HepG2 (cell line): Measurements from ENCODE around the gene CTDSP1. TPM values are rescaled to one million over a fixed set of nuclear protein-coding genes. Genes with fewer than 3 reads are reported as not detected.
A peak's percentile ranks its signal among the peaks of the same experiment; 100 is the strongest.

Experiments
- ATF7-NPFF ChIP-seq: sonication (generic); formaldehyde crosslinking; IDR thresholded peaks from 2 replicates; pipeline ENCODE4 v1.8.1; 2023; ENCODE audit warnings: mild to moderate bottlenecking, low read depth, missing genetic modification reagents, moderate library complexity
- KAT8 ChIP-seq: IDR thresholded peaks from 2 replicates; pipeline ENCODE4 v1.6.1; 2016; ENCODE audit warnings: missing genetic modification reagents, missing compliant biosample characterization
- LBX2 ChIP-seq: sonication (generic); formaldehyde crosslinking; IDR thresholded peaks from 2 replicates; pipeline ENCODE4 v1.5.0; 2020; ENCODE audit warnings: missing genetic modification reagents, mild to moderate bottlenecking, borderline replicate concordance
- MYPOP ChIP-seq: sonication (generic); formaldehyde crosslinking; IDR thresholded peaks from 2 replicates; pipeline ENCODE4 v1.8.1; 2023; ENCODE audit warnings: mild to moderate bottlenecking, moderate library complexity, missing genetic modification reagents
- NFE2 ChIP-seq: sonication (generic); formaldehyde crosslinking; IDR thresholded peaks from 2 replicates; pipeline ENCODE4 v1.4.0; 2020; ENCODE audit warnings: missing genetic modification reagents
- NR2F1 ChIP-seq, 2 experiments: fragments of 450-650 bp in 1 of 2; formaldehyde crosslinking in 1 of 2; IDR thresholded peaks; 2 replicates each; pipeline versions ENCODE4 v1.5.0 to v1.6.1; 2016 to 2020; ENCODE audit warnings: mild to moderate bottlenecking in 1 of 2, missing compliant biosample characterization in 1 of 2, missing genetic modification reagents in 1 of 2, moderate library complexity in 1 of 2
- PRDM4 ChIP-seq: sonication (generic); formaldehyde crosslinking; IDR thresholded peaks from 2 replicates; pipeline ENCODE4 v1.9.0; 2021; ENCODE audit warnings: missing genetic modification reagents, borderline replicate concordance
- PTBP1 ChIP-seq: fragments of 200-400 bp; formaldehyde crosslinking; IDR thresholded peaks from 2 replicates; pipeline ENCODE4 v1.6.1; 2018; ENCODE audit warnings: low read length, low read depth; ENCODE audit not compliant: poor library complexity, severe bottlenecking
- ZNF143 ChIP-seq: sonication (generic); formaldehyde crosslinking; IDR thresholded peaks from 2 replicates; pipeline ENCODE4 v1.4.0; 2020; ENCODE audit warnings: missing genetic modification reagents
- ZNF280B ChIP-seq: sonication (generic); formaldehyde crosslinking; IDR thresholded peaks from 2 replicates; pipeline ENCODE4 v1.5.0; 2020; ENCODE audit warnings: missing genetic modification reagents, mild to moderate bottlenecking, borderline replicate concordance
- ZNF282 ChIP-seq: fragments of 450-650 bp; IDR thresholded peaks from 2 replicates; pipeline ENCODE4 v1.6.1; 2018; ENCODE audit not compliant: partially characterized antibody
- ZNF44 ChIP-seq: sonication (generic); formaldehyde crosslinking; IDR thresholded peaks from 2 replicates; pipeline ENCODE4 v1.5.1; 2020; ENCODE audit warnings: mild to moderate bottlenecking, missing genetic modification reagents
- ZNF616 ChIP-seq: sonication (generic); formaldehyde crosslinking; IDR thresholded peaks from 2 replicates; pipeline ENCODE4 v1.5.0; 2020; ENCODE audit warnings: low read depth, mild to moderate bottlenecking, missing genetic modification reagents
- ZNF678 ChIP-seq: sonication (generic); formaldehyde crosslinking; IDR thresholded peaks from 2 replicates; pipeline ENCODE4 v1.4.0; 2020; ENCODE audit warnings: mild to moderate bottlenecking, missing genetic modification reagents
- polyA plus RNA-seq, 8 experiments: library from polyadenylated mRNA; depleted of rRNA in 3 of 8; stranded (reverse) in 7 of 8; unstranded in 1 of 8; fragments of >200 nt; fragmentation: Illumina TruSeq in 4 of 8; extraction: Trizol in 4 of 8; gene quantifications; 2 replicates each; pipeline versions ENCODE4 v1.2.1 to v1.2.3, GENCODE V29; 2011 to 2016; ENCODE audit warnings: low read depth in 4 of 8, missing spikeins in 1 of 8, mixed read lengths in 1 of 8; ENCODE audit not compliant: insufficient read depth in 1 of 8
- total RNA-seq, 5 experiments: library from RNA; depleted of rRNA; stranded (reverse); fragments of >200 nt; fragmentation: Illumina TruSeq; extraction: Trizol; gene quantifications; 2 replicates each; pipeline ENCODE4 v1.2.3, GENCODE V29; 2016; ENCODE audit warnings: low read depth in 1 of 5
- TF ChIP-seq, protein P1 (sequence below): sonication (generic); formaldehyde crosslinking; IDR thresholded peaks from 2 replicates; pipeline ENCODE4 v1.4.0; 2020; ENCODE audit warnings: missing genetic modification reagents
- TF ChIP-seq, protein P2 (sequence below): sonication (generic); formaldehyde crosslinking; IDR thresholded peaks from 2 replicates; pipeline ENCODE4 v1.5.1; 2020; ENCODE audit warnings: missing genetic modification reagents, mild to moderate bottlenecking, borderline replicate concordance
- TF ChIP-seq, protein P3 (sequence below): sonication (generic); formaldehyde crosslinking; IDR thresholded peaks from 2 replicates; pipeline ENCODE4 v1.4.0; 2020; ENCODE audit warnings: missing genetic modification reagents; ENCODE audit errors: not compliant biosample characterization

The CTDSP1 gene
- total and polyA plus RNA-seq, 2 of the 13 experiments (the other 11 are each of a cell fraction or from before 2014, with no cell fraction given), result 91.0 to 268 TPM

DNA sequence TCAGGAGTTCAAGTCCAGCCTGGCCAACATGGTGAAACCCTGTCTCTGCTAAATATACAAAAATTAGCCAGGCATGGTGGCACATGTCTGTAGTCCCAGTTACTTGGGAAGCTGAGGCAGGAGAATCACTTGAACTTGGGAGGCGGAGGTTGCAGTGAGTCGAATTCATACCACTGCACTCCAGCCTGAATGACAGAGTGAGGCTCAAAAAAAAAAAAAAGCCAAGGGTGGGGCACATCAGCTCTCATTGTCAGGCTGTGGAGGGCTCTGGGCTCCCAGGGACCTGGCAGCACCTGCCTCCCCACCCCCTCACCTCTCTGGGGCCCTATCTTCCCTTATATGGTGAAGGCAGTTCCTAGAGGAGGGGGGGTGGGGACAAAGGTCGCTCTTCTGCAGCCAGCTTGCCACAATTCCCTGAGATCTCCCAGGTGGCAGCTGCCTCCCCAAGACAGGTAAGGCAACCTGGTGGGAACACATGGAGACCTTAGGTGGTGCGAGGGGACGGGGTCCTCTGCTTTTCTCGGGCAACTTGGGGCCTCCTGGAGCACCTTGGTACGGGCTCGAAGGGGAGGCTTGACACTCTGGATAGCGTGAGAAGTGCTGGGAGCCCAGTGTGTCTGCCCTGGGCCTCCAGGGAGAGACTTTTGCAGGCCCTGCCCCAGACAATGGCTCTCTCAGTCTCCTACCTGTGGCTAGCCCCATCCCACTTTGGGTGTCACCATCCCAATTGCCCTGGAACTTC lies 19.2 kb downstream of the CTDSP1 start, which contains the start of gene VIL1 (continued):
- TF ChIP-seq ZNF280B (CRISPR knock-in tag), result no peak
- TF ChIP-seq PRDM4 (CRISPR knock-in tag), result 0 out of 2 replicates have a peak, but pooled peaks have one; percentile 9
- no peak for TF ChIP-seq ZNF678 (CRISPR knock-in tag)
- TF ChIP-seq LBX2, result no peak
- peak; percentile 88 for TF ChIP-seq KAT8 (CRISPR knock-in tag)
- TF ChIP-seq, protein P1, sequence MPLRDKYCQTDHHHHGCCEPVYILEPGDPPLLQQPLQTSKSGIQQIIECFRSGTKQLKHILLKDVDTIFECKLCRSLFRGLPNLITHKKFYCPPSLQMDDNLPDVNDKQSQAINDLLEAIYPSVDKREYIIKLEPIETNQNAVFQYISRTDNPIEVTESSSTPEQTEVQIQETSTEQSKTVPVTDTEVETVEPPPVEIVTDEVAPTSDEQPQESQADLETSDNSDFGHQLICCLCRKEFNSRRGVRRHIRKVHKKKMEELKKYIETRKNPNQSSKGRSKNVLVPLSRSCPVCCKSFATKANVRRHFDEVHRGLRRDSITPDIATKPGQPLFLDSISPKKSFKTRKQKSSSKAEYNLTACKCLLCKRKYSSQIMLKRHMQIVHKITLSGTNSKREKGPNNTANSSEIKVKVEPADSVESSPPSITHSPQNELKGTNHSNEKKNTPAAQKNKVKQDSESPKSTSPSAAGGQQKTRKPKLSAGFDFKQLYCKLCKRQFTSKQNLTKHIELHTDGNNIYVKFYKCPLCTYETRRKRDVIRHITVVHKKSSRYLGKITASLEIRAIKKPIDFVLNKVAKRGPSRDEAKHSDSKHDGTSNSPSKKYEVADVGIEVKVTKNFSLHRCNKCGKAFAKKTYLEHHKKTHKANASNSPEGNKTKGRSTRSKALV (CRISPR knock-in tag), result no peak
- peak; percentile 79; the same call in 1 of the 2 replicates for TF ChIP-seq ATF7-NPFF (CRISPR knock-in tag)
- no peak for TF ChIP-seq NFE2 (CRISPR knock-in tag)
- TF ChIP-seq, protein P2, sequence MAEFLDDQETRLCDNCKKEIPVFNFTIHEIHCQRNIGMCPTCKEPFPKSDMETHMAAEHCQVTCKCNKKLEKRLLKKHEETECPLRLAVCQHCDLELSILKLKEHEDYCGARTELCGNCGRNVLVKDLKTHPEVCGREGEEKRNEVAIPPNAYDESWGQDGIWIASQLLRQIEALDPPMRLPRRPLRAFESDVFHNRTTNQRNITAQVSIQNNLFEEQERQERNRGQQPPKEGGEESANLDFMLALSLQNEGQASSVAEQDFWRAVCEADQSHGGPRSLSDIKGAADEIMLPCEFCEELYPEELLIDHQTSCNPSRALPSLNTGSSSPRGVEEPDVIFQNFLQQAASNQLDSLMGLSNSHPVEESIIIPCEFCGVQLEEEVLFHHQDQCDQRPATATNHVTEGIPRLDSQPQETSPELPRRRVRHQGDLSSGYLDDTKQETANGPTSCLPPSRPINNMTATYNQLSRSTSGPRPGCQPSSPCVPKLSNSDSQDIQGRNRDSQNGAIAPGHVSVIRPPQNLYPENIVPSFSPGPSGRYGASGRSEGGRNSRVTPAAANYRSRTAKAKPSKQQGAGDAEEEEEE, result 0 out of 2 replicates have a peak, but pooled peaks have one; percentile 24
- TF ChIP-seq ZNF616 (CRISPR knock-in tag), result no peak
- no peak for TF ChIP-seq ZNF282
- no peak for TF ChIP-seq ZNF44 (CRISPR knock-in tag)
- TF ChIP-seq PTBP1, result no peak
- TF ChIP-seq, protein P3, sequence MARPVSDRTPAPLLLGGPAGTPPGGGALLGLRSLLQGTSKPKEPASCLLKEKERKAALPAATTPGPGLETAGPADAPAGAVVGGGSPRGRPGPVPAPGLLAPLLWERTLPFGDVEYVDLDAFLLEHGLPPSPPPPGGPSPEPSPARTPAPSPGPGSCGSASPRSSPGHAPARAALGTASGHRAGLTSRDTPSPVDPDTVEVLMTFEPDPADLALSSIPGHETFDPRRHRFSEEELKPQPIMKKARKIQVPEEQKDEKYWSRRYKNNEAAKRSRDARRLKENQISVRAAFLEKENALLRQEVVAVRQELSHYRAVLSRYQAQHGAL (CRISPR knock-in tag), result peak; percentile 68
- TF ChIP-seq MYPOP (CRISPR knock-in tag), result 0 out of 2 replicates have a peak, but pooled peaks have one; percentile 69
- no peak; the same call in 1 of the 2 replicates for TF ChIP-seq ZNF143
- TF ChIP-seq NR2F1 (CRISPR knock-in tag; IDR thresholded peaks at IDR 0.05), result peak in 1 of 2 experiments; percentile 42; a peak in 1 of 4 replicates
